H9 (cell line): Measurements from ENCODE around the gene C3orf38. TPM values are rescaled to one million over a fixed set of nuclear protein-coding genes. Genes with fewer than 3 reads are reported as not detected.

Source experiments
- DNase-seq: peaks from one replicate; pipeline ENCODE4 v3.0.0-alpha.2; 2017
- H2AFZ ChIP-seq: one replicate; pipeline ENCODE4 v1.6.1; 2013; ENCODE audit warnings: mild to moderate bottlenecking, low read length, control low read depth, moderate library complexity
- H2AK5ac ChIP-seq: 2 replicates; pipeline ENCODE4 v1.6.1; 2013; ENCODE audit warnings: low read length, control low read depth, mixed read lengths; ENCODE audit not compliant: insufficient read length
- H2BK120ac ChIP-seq: one replicate; pipeline ENCODE4 v1.6.1; 2013; ENCODE audit warnings: low read depth, mild to moderate bottlenecking, low read length, control low read depth, inconsistent platforms; ENCODE audit not compliant: poor library complexity, severe bottlenecking
- H2BK12ac ChIP-seq: 2 replicates; pipeline ENCODE4 v1.6.1; 2013; ENCODE audit warnings: low read length, control low read depth, mixed read lengths, low read depth; ENCODE audit not compliant: insufficient read length
- H2BK15ac ChIP-seq: 2 replicates; pipeline ENCODE4 v1.6.1; 2013; ENCODE audit warnings: low read depth, low read length, control low read depth
- H2BK20ac ChIP-seq: one replicate; pipeline ENCODE4 v1.6.1; 2013; ENCODE audit warnings: low read depth, mild to moderate bottlenecking, low read length, control low read depth, inconsistent platforms; ENCODE audit not compliant: poor library complexity, severe bottlenecking
- H2BK5ac ChIP-seq: 2 replicates; pipeline ENCODE4 v1.6.1; 2013; ENCODE audit warnings: low read length, control low read depth, mixed read lengths; ENCODE audit not compliant: insufficient read length
- H3K14ac ChIP-seq: 2 replicates; pipeline ENCODE4 v1.6.1; 2013; ENCODE audit warnings: low read length, control low read depth; ENCODE audit not compliant: insufficient read depth
- H3K18ac ChIP-seq: 2 replicates; pipeline ENCODE4 v1.6.1; 2013; ENCODE audit warnings: low read depth, mild to moderate bottlenecking, mixed read lengths, low read length, control low read depth; ENCODE audit not compliant: insufficient read length
- H3K23ac ChIP-seq: 2 replicates; pipeline ENCODE4 v1.6.1; 2013; ENCODE audit warnings: low read length, control low read depth, mixed read lengths, low read depth; ENCODE audit not compliant: insufficient read length
- H3K23me2 ChIP-seq: 2 replicates; pipeline ENCODE4 v1.6.1; 2013; ENCODE audit warnings: low read depth, mild to moderate bottlenecking, mixed read lengths, low read length, control low read depth; ENCODE audit not compliant: insufficient read length, poor library complexity, severe bottlenecking
- H3K27ac ChIP-seq: 2 replicates; pipeline ENCODE4 v1.5.1; 2013; ENCODE audit warnings: low read length, control low read depth, mixed read lengths, low read depth; ENCODE audit not compliant: insufficient read length
- H3K27me3 ChIP-seq: 2 replicates; pipeline ENCODE4 v1.6.1; 2013; ENCODE audit warnings: low read length, control low read depth, inconsistent platforms; ENCODE audit not compliant: insufficient read depth
- H3K4ac ChIP-seq: 2 replicates; pipeline ENCODE4 v1.6.1; 2013; ENCODE audit warnings: low read depth, mild to moderate bottlenecking, control low read depth, inconsistent platforms, low read length, moderate library complexity
- H3K4me1 ChIP-seq: 2 replicates; pipeline ENCODE4 v1.6.1; 2013; ENCODE audit warnings: low read length, control low read depth, inconsistent platforms; ENCODE audit not compliant: insufficient read depth
- H3K4me2 ChIP-seq: 2 replicates; pipeline ENCODE4 v1.6.1; 2013; ENCODE audit warnings: low read length, control low read depth, mixed read lengths; ENCODE audit not compliant: insufficient read length, insufficient read depth
- H3K56ac ChIP-seq: 2 replicates; pipeline ENCODE4 v1.6.1; 2013; ENCODE audit warnings: low read depth, mild to moderate bottlenecking, mixed read lengths, low read length, control low read depth; ENCODE audit not compliant: insufficient read length
- H3K79me1 ChIP-seq: 2 replicates; pipeline ENCODE4 v1.6.1; 2013; ENCODE audit warnings: low read depth, mild to moderate bottlenecking, moderate library complexity, low read length, control low read depth, inconsistent platforms; ENCODE audit not compliant: insufficient read depth, poor library complexity, severe bottlenecking
- H3K79me2 ChIP-seq: 2 replicates; pipeline ENCODE4 v1.6.1; 2013; ENCODE audit warnings: low read length, control low read depth, inconsistent platforms; ENCODE audit not compliant: insufficient read depth
- H3K9ac ChIP-seq: 2 replicates; pipeline ENCODE4 v1.6.1; 2013; ENCODE audit warnings: low read length, control low read depth, mixed read lengths; ENCODE audit not compliant: insufficient read length; ENCODE audit errors: extremely low read depth
- H3K9me3 ChIP-seq: one replicate; pipeline ENCODE4 v1.6.1; 2013; ENCODE audit warnings: low read depth, low read length, inconsistent platforms; ENCODE audit not compliant: control insufficient read depth
- H3T11ph ChIP-seq: one replicate; pipeline ENCODE4 v1.6.1; 2013; ENCODE audit warnings: mild to moderate bottlenecking, low read length, control low read depth, inconsistent platforms
- H4K20me1 ChIP-seq: one replicate; pipeline ENCODE4 v1.6.1; 2013; ENCODE audit not compliant: control insufficient read depth, insufficient read length, insufficient read depth
- H4K5ac ChIP-seq: 2 replicates; pipeline ENCODE4 v1.6.1; 2013; ENCODE audit warnings: low read depth, mild to moderate bottlenecking, mixed read lengths, low read length, control low read depth; ENCODE audit not compliant: insufficient read length
- H4K8ac ChIP-seq: replicated peaks from 2 replicates; pipeline ENCODE4 v1.6.1; 2013; ENCODE audit warnings: low read length, control low read depth, mixed read lengths, low read depth; ENCODE audit not compliant: insufficient read length
- H4K91ac ChIP-seq: 2 replicates; pipeline ENCODE4 v1.6.1; 2013; ENCODE audit warnings: low read depth, mild to moderate bottlenecking, moderate library complexity, mixed read lengths, low read length, control low read depth; ENCODE audit not compliant: insufficient read length
- H3K27ac Mint-ChIP-seq, 3 experiments: 2 replicates in 2 of 3; 3 replicates in 1 of 3; pipeline ENCODE4 v1.8.0; 2020 to 2021; ENCODE audit warnings: mixed read lengths in 3 of 3, mild to moderate bottlenecking in 1 of 3, moderate library complexity in 1 of 3
- H3K27me3 Mint-ChIP-seq: 2 replicates; pipeline ENCODE4 v1.8.0; 2021; ENCODE audit warnings: low read depth, mild to moderate bottlenecking, moderate library complexity, mixed read lengths
- H3K36me3 Mint-ChIP-seq, 3 experiments: 2 replicates in 2 of 3; 3 replicates in 1 of 3; pipeline ENCODE4 v1.8.0; 2020 to 2021; ENCODE audit warnings: low read depth in 3 of 3, mixed read lengths in 3 of 3; ENCODE audit not compliant: insufficient read depth in 1 of 3
- H3K4me1 Mint-ChIP-seq, 2 experiments: 2 replicates each; pipeline ENCODE4 v1.8.0; 2020; ENCODE audit warnings: mixed read lengths in 2 of 2
- H3K4me3 Mint-ChIP-seq, 2 experiments: 2 replicates in 1 of 2; 3 replicates in 1 of 2; pipeline ENCODE4 v1.8.0; 2020 to 2021; ENCODE audit warnings: mild to moderate bottlenecking in 2 of 2, mixed read lengths in 2 of 2, moderate library complexity in 1 of 2
- H3K9me3 Mint-ChIP-seq, 2 experiments: 2 replicates in 1 of 2; 3 replicates in 1 of 2; pipeline ENCODE4 v1.8.0; 2020; ENCODE audit warnings: mild to moderate bottlenecking in 2 of 2, mixed read lengths in 2 of 2, moderate library complexity in 1 of 2
- CTCF ChIP-seq: fragments of 200-600 bp; sonication (generic); conservative IDR thresholded peaks from 3 replicates; pipeline ENCODE4 v1.8.0; 2021; ENCODE audit warnings: antibody characterized with exemption, mild to moderate bottlenecking
- WGBS: extraction: QIAGEN DNeasy Blood & Tissue Kit; methylation state at CpG from one replicate; pipeline ENCODE4 v1.1.7; 2013; ENCODE audit warnings: missing lambda C conversion rate, low lambda C conversion rate, mixed read lengths; ENCODE audit not compliant: insufficient read length; ENCODE audit errors: extremely low coverage; 5-methylcytosine and 5-hydroxymethylcytosine counted together
- total RNA-seq: library from RNA; stranded (reverse); gene quantifications from 2 replicates; pipeline ENCODE4 v1.2.1, GENCODE V29; 2021

The C3orf38 gene
- total RNA-seq, 1 experiment from 2014 or later: 36.6 TPM

GRCh38 chr3:88152841-88153240 is 3.1 kb downstream of the C3orf38 start:
- H3K9me3 Mint-ChIP-seq: no peaks in the 10 kb centered on the region
- no peak overlapping the region for H3K56ac ChIP-seq

More at GRCh38 chr3:88152841-88153240, 3.1 kb downstream of the C3orf38 start:
- no peak overlapping the region for H3K18ac ChIP-seq
- no peak overlapping the region for H2BK12ac ChIP-seq
- no peak overlapping the region for H3K4me2 ChIP-seq
- no peak overlapping the region for H3K14ac ChIP-seq
- DNase-seq: no peak
- H2BK5ac ChIP-seq: no peak overlapping the region
- WGBS: no CpG with 5 or more reads among the region's 2 CpGs
- H3K79me2 ChIP-seq: peaks cover 14% of the 10 kb centered on the region; the same call in 1 of the 2 replicates
- no peaks in the 10 kb centered on the region; the same call in 1 of the 2 replicates for H3K27me3 Mint-ChIP-seq
- no peak overlapping the region for H3K9ac ChIP-seq
- H3T11ph ChIP-seq: no peak overlapping the region
- no peaks in the 10 kb centered on the region for H3K27me3 ChIP-seq
- H2AFZ ChIP-seq: no peak overlapping the region
- no peaks in the 10 kb centered on the region for H3K9me3 ChIP-seq
- H3K4ac ChIP-seq: no peak overlapping the region
- H4K20me1 ChIP-seq: no peaks in the 10 kb centered on the region
- H3K27ac Mint-ChIP-seq: no peak overlapping the region
- no peaks in the 10 kb centered on the region for H3K4me1 ChIP-seq
- no peak overlapping the region for H2BK120ac ChIP-seq
- H3K4me3 Mint-ChIP-seq: no peak overlapping the region
- H4K91ac ChIP-seq: no peak overlapping the region
- H3K23me2 ChIP-seq: no peaks in the 10 kb centered on the region
- H2BK15ac ChIP-seq: no peak overlapping the region
- H2BK20ac ChIP-seq: no peak overlapping the region
- peaks cover 15 to 16% of the 10 kb centered on the region in 2 experiments for H3K4me1 Mint-ChIP-seq
- H4K5ac ChIP-seq: no peak overlapping the region
- no peak for TF ChIP-seq CTCF
- H3K79me1 ChIP-seq: no peaks in the 10 kb centered on the region
- no peak overlapping the region for H3K27ac ChIP-seq
- H3K36me3 Mint-ChIP-seq: peaks cover 23 to 42% (median 42%) of the 10 kb centered on the region in 3 experiments
- H3K23ac ChIP-seq: no peak overlapping the region
- no peak overlapping the region for H4K8ac ChIP-seq
- H2AK5ac ChIP-seq: no peak overlapping the region
